Spleen (tissue), 11 donors: Measurements from ENCODE around the gene DNAJC18. TPM values are rescaled to one million over a fixed set of nuclear protein-coding genes. Genes with fewer than 3 reads are reported as not detected.

ENCODE experiments used
- DNase-seq: peaks from one replicate; pipeline ENCODE4 v3.0.0-alpha.2; 2020
- H3K27ac ChIP-seq, 8 donors: fragments of 200-600 bp; sonication (generic) in 7 of 8; 1 replicate in 4 of 8; 2 replicates in 4 of 8; pipeline versions ENCODE4 v1.5.0 to v1.8.0; 2016 to 2021; ENCODE audit warnings: inconsistent platforms in 4 of 8, mild to moderate bottlenecking in 4 of 8, moderate library complexity in 1 of 8
- H3K27me3 ChIP-seq, 7 donors: fragments of 200-600 bp; sonication (generic) in 6 of 7; replicated peaks in 1 of 7; 1 replicate in 4 of 7; 2 replicates in 3 of 7; pipeline versions ENCODE4 v1.5.0 to v1.8.0; 2016 to 2021; ENCODE audit warnings: inconsistent platforms in 3 of 7, mild to moderate bottlenecking in 1 of 7
- H3K36me3 ChIP-seq, 6 donors: fragments of 200-600 bp; sonication (generic) in 5 of 6; 1 replicate in 4 of 6; 2 replicates in 2 of 6; pipeline versions ENCODE4 v1.5.0 to v1.8.0; 2016 to 2021; ENCODE audit warnings: inconsistent platforms in 2 of 6
- H3K4me1 ChIP-seq, 6 donors: fragments of 200-600 bp; sonication (generic) in 5 of 6; 1 replicate in 3 of 6; 2 replicates in 3 of 6; pipeline versions ENCODE4 v1.5.0 to v1.8.0; 2016 to 2021; ENCODE audit warnings: inconsistent platforms in 3 of 6
- H3K4me3 ChIP-seq, 8 donors: fragments of 200-600 bp; sonication (generic) in 7 of 8; 1 replicate in 4 of 8; 2 replicates in 4 of 8; pipeline versions ENCODE4 v1.5.0 to v1.8.0; 2016 to 2021; ENCODE audit warnings: inconsistent platforms in 4 of 8, mild to moderate bottlenecking in 4 of 8, moderate library complexity in 2 of 8
- H3K9me3 ChIP-seq, 8 donors: fragments of 200-600 bp; sonication (generic) in 7 of 8; 1 replicate in 4 of 8; 2 replicates in 4 of 8; pipeline versions ENCODE4 v1.5.0 to v1.8.0; 2016 to 2021; ENCODE audit warnings: inconsistent platforms in 4 of 8
- CTCF ChIP-seq, 11 experiments: fragments of 200-600 bp in 7 of 11; fragments of 450-650 bp in 4 of 11; sonication (generic) in 4 of 11; IDR thresholded peaks in 8 of 11; conservative IDR thresholded peaks in 3 of 11; 1 replicate in 7 of 11; 2 replicates in 4 of 11; pipeline versions ENCODE4 v1.4.0 to v1.8.0; 2016 to 2021; ENCODE audit warnings: antibody characterized with exemption in 11 of 11, inconsistent platforms in 4 of 11, mild to moderate bottlenecking in 1 of 11
- POLR2A ChIP-seq, 3 donors: fragments of 450-650 bp; IDR thresholded peaks; one replicate each; pipeline ENCODE4 v1.5.1; 2017; ENCODE audit warnings: antibody characterized with exemption in 3 of 3, mild to moderate bottlenecking in 1 of 3
- POLR2AphosphoS5 ChIP-seq, 3 donors: sonication (generic); formaldehyde crosslinking; IDR thresholded peaks; one replicate each; pipeline ENCODE4 v1.5.1; 2017; ENCODE audit warnings: antibody characterized with exemption in 3 of 3
- WGBS, 5 donors: extraction: QIAGEN DNeasy Blood & Tissue Kit in 3 of 5; methylation state at CpG; one replicate each; pipeline versions ENCODE4 v1.1.5 to v1.1.7; 2013 to 2018; 5-methylcytosine and 5-hydroxymethylcytosine counted together
- intact Hi-C: fragments of 100-400 bp; cut with DNase I; formaldehyde crosslinking; loops from one replicate; pipeline ENCODE4 v1.15.0; 2023; ENCODE audit warnings: low total_unique reads
- polyA plus RNA-seq, 3 donors: library from polyadenylated mRNA; stranded (reverse); fragments of 200-250 nt; gene quantifications; one replicate each; pipeline ENCODE4 v1.2.1, GENCODE V29; 2013
- total RNA-seq, 7 donors: library from RNA; depleted of rRNA in 3 of 7; stranded (reverse); fragments of >200 nt in 3 of 7; fragmentation: NEBNext Ultra II Directional in 4 of 7; extraction: Animal tissue kit (Norgen Biotek cat#: 25700) in 4 of 7; gene quantifications; one replicate each; pipeline versions ENCODE4 v1.1.0 to v1.2.1, GENCODE V29; 2016 to 2021
- donor health status: healthy with polysubstance abuse.
- donor health status: DM: no; HTN: no; CAD: no; lungs with moderate emphysema.
- donor health status: DM: no; HTN: no; CAD: no.
- donor health status: Bipolar disorder and iron deficiency.
- donor health status: healthy.
- donor health status: DM: no; HTN: no; CAD: no.
- donor health status: DM: yes; HTN: yes; CAD: no.

DNAJC18 gene
- total and polyA plus RNA-seq, 10 donors, result 1.3 to 10.8 (median 7.1) TPM

GRCh38 chr5:139419226-139420192 lies 19.8 kb downstream of the DNAJC18 start:
- Histone ChIP-seq H3K36me3 (peaks cover 0 to 46% (median 9%) of the 10 kb centered on the region in 6 donors), H3K9me3 (no peaks in the 10 kb centered on the region), H3K27me3 (no peaks in the 10 kb centered on the region), H3K4me1 (peaks cover 0 to 54% (median 25%) of the 10 kb centered on the region in 6 donors), H3K4me3 (no peak overlapping the region), H3K27ac (no peak overlapping the region)
- DNase-seq, result no peak
- no peak for TF ChIP-seq POLR2A (IDR thresholded peaks at IDR 0.05)
- no peak for TF ChIP-seq CTCF (IDR thresholded peaks at IDR 0.05 in 8 of 11, conservative IDR thresholded peaks at IDR 0.05 in 3 of 11)
- TF ChIP-seq POLR2AphosphoS5 (IDR thresholded peaks at IDR 0.05), result no peak
- intact Hi-C loops, result loop anchor here (5.0 kb wide), 2 partner anchors 93 to 343 kb away; no protein-coding TSS in a partner anchor
- WGBS, 5 donors, result 77 to 87% (median 83%) methylated on average over 9 of the region's 9 CpGs

GRCh38 chr5:139418793-139419192 lies 20.5 kb downstream of the DNAJC18 start:
- H3K4me3 ChIP-seq, result no peak overlapping the region
- H3K27me3 ChIP-seq, result no peaks in the 10 kb centered on the region
- WGBS, 5 donors, result 59 to 92% (median 77%) methylated on average over 1 of the region's 1 CpG
- peaks cover 0 to 39% (median 9%) of the 10 kb centered on the region in 6 donors for H3K36me3 ChIP-seq
- DNase-seq, result no peak
- no peaks in the 10 kb centered on the region for H3K9me3 ChIP-seq
- intact Hi-C loops, result no loop called here
- H3K4me1 ChIP-seq, result peaks cover 3 to 61% (median 27%) of the 10 kb centered on the region in 6 donors
- TF ChIP-seq POLR2AphosphoS5 (IDR thresholded peaks at IDR 0.05) (no peak), POLR2A (IDR thresholded peaks at IDR 0.05) (no peak), CTCF (IDR thresholded peaks at IDR 0.05 in 8 of 11, conservative IDR thresholded peaks at IDR 0.05 in 3 of 11) (no peak)
- peak overlapping the region in 4 of 8 donors; percentile 8 to 63 (median 57) for H3K27ac ChIP-seq

- H3K27me3 ChIP-seq, result no peaks in the 10 kb centered on the region
- no peak overlapping the region for H3K27ac ChIP-seq
- no peak for TF ChIP-seq CTCF (IDR thresholded peaks at IDR 0.05 in 8 of 11, conservative IDR thresholded peaks at IDR 0.05 in 3 of 11)
- no peak for TF ChIP-seq POLR2A (IDR thresholded peaks at IDR 0.05)
- TF ChIP-seq POLR2AphosphoS5 (IDR thresholded peaks at IDR 0.05), result no peak
- no peaks in the 10 kb centered on the region for H3K9me3 ChIP-seq
- H3K4me1 ChIP-seq, result peaks cover 3 to 56% (median 23%) of the 10 kb centered on the region in 6 donors
- H3K36me3 ChIP-seq, result peaks cover 0 to 37% (median 9%) of the 10 kb centered on the region in 6 donors
- H3K4me3 ChIP-seq, result no peak overlapping the region
- no peak for DNase-seq
- 35 to 50% (median 42%) methylated on average over 4 of the region's 4 CpGs for WGBS, 5 donors
- intact Hi-C loops, result no loop called here
These were observed 22.1 kb downstream of the DNAJC18 start for GRCh38 chr5:139417214-139417613.

- TF ChIP-seq POLR2A (IDR thresholded peaks at IDR 0.05) (no peak), CTCF (IDR thresholded peaks at IDR 0.05 in 8 of 11, conservative IDR thresholded peaks at IDR 0.05 in 3 of 11) (no peak), POLR2AphosphoS5 (IDR thresholded peaks at IDR 0.05) (no peak)
- H3K4me1 ChIP-seq, result peaks cover 3 to 54% (median 22%) of the 10 kb centered on the region in 6 donors
- peak overlapping the region in 1 of 8 donors; percentile 77 for H3K27ac ChIP-seq
- intact Hi-C loops, result no loop called here
- H3K4me3 ChIP-seq, result no peak overlapping the region
- 86 to 97% (median 92%) methylated on average over 9 of the region's 9 CpGs for WGBS, 5 donors
- no peaks in the 10 kb centered on the region for H3K9me3 ChIP-seq
- H3K27me3 ChIP-seq, result no peaks in the 10 kb centered on the region
- no peak for DNase-seq
- peaks cover 0 to 37% (median 9%) of the 10 kb centered on the region in 6 donors for H3K36me3 ChIP-seq
These were observed 22.7 kb downstream of the DNAJC18 start for GRCh38 chr5:139416651-139417050.
